Measurements from ENCODE around the gene ADAM15. TPM values are rescaled to one million over a fixed set of nuclear protein-coding genes. Genes with fewer than 3 reads are reported as not detected.

Gene ADAM15
- total RNA-seq, 4 donors from 2014 or later = 51.3 to 75.5 (median 65.6) TPM

DNA sequence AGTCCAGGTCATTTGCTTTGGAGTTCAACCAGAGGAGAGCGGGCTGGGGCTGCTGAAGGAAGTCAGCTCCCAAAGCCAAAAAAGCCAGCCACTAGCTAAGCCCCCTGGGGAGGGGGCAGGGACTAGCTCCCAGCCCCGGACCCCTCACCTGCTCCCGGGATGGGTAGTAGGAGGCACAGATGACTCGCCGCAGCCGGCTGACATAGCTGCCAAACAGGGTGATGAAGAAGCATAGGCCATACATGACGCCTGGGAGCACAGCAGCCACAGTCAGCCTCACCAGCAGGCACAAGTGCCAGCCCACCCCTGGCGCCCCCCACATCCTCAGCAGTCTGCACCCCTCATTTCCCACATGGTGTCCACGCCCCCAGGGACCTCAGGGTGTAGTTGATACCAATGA is 25.0 kb upstream of the ADAM15 start:
- Histone ChIP-seq H3K9me3 (no peaks in the 10 kb centered on the region), H3K36me3 (no peaks in the 10 kb centered on the region), H3K4me3 (replicated peaks in 1 of 3) (no peak overlapping the region), H3K27ac (no peak overlapping the region), H3K27me3 (no peaks in the 10 kb centered on the region), H3K4me1 (peaks cover 6% of the 10 kb centered on the region in 2 donors)
- intact Hi-C loops (cut with DNase I) = no loop called here
- DNase-seq = no peak
- no peak for TF ChIP-seq POLR2A (IDR thresholded peaks at IDR 0.05)
- TF ChIP-seq, protein P1, sequence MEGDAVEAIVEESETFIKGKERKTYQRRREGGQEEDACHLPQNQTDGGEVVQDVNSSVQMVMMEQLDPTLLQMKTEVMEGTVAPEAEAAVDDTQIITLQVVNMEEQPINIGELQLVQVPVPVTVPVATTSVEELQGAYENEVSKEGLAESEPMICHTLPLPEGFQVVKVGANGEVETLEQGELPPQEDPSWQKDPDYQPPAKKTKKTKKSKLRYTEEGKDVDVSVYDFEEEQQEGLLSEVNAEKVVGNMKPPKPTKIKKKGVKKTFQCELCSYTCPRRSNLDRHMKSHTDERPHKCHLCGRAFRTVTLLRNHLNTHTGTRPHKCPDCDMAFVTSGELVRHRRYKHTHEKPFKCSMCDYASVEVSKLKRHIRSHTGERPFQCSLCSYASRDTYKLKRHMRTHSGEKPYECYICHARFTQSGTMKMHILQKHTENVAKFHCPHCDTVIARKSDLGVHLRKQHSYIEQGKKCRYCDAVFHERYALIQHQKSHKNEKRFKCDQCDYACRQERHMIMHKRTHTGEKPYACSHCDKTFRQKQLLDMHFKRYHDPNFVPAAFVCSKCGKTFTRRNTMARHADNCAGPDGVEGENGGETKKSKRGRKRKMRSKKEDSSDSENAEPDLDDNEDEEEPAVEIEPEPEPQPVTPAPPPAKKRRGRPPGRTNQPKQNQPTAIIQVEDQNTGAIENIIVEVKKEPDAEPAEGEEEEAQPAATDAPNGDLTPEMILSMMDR (IDR thresholded peaks at IDR 0.05) = no peak
- 70 to 77% methylated on average over 7 to 9 of the region's 9 CpGs for WGBS, 2 donors

DNA sequence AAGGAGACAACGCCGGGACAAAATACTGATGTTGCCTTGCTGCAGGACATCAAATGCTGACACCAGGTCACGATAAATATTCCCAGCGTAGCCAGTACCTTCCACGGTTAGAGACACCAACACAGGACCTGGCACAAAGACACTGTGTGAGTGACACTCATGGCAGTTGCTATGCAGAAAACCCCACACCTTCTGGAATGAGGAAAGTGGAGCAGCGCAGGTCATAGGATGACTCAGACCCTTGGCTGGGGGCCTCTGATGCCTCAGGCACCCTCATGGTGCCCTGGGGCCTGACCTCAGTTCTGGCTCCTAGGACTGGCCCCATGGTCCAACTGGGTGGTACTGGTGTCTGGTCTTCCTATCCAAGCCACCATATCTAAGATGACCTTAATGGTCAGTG is 24.5 kb upstream of the ADAM15 start:
- intact Hi-C loops (cut with DNase I) = no loop called here
- Histone ChIP-seq H3K4me3 (replicated peaks in 1 of 3) (no peak overlapping the region), H3K4me1 (peaks cover 6% of the 10 kb centered on the region in 2 donors), H3K9me3 (no peaks in the 10 kb centered on the region), H3K27me3 (no peaks in the 10 kb centered on the region), H3K27ac (no peak overlapping the region), H3K36me3 (no peaks in the 10 kb centered on the region)
- TF ChIP-seq, protein P1 (IDR thresholded peaks at IDR 0.05) = no peak
- no peak for TF ChIP-seq POLR2A (IDR thresholded peaks at IDR 0.05)
- DNase-seq = no peak
- WGBS, 2 donors = 90 to 93% methylated on average over 6 of the region's 6 CpGs

DNA sequence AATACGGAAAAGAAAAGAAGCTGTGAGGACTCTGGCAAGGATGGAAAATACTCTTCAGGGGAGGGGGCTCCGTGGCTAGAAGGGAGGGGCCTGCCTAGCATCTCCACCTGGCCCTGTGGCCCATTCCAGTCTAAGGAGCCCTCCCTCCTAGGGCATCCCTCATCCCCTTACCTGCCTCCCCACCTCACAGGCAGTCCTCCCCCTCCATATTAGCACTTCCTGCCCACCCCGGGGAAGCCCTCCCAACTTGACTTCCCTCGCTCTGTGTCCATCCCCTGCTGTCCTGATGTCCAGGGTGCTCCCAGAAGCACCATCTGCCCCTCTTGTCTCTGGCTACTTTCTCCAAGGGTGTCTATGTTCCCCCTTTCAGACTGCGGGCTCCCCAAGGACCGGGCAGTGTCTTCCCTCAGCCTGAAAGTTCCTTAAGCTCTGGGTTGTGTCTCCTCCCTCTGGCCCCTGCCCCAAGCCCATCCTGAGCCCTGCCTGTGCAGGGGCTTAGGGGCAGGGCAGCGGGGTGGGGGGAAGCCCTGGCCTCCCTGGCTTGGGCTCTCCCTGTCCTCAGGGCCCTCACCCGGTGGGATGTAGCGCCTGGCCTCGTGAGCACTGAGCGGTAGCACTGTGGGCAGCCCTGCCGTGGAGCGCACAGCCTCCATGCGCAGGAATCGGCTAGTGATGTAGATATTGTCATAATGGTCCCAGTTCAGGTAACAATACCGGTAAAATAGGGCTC is 21.4 kb upstream of the ADAM15 start:
- DNase-seq = no peak
- 76 to 86% methylated on average over 6 to 14 of the region's 16 CpGs for WGBS, 2 donors
- Histone ChIP-seq H3K27me3 (no peaks in the 10 kb centered on the region), H3K36me3 (no peaks in the 10 kb centered on the region), H3K4me3 (replicated peaks in 1 of 3) (no peak overlapping the region), H3K27ac (no peak overlapping the region), H3K4me1 (no peaks in the 10 kb centered on the region), H3K9me3 (no peaks in the 10 kb centered on the region)
- intact Hi-C loops (cut with DNase I) = no loop called here
- no peak for TF ChIP-seq POLR2A (IDR thresholded peaks at IDR 0.05)
- TF ChIP-seq, protein P1 (IDR thresholded peaks at IDR 0.05) = no peak

DNA sequence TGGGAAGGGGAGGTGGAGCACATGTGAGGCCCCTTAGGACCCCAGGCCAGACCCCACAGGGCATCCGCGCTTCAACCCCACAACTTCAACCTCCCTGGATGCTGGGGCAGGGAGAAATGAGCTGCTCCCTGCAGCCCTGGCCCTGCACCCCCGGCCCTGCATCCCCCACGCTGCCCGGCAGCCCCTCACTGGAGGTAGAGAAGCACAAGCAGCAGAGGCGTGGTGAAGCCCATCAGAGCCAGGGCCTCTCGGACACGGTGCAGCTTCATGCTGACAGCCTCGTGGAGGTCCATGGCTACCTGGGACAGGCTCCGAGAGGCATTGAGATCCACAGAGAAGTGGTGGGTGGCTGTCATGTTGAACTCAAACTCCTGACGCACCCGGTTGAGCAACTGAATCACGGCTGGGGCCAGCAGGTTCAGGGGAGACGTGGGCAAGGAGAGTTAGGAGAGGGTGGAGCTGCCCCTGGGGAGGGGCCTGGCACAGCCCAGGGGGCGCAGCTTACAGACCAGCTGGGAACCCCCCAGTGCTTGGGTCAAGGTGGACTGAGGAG is 20.8 kb upstream of the ADAM15 start:
- Histone ChIP-seq H3K4me1 (no peaks in the 10 kb centered on the region), H3K4me3 (replicated peaks in 1 of 3) (no peak overlapping the region), H3K27ac (no peak overlapping the region), H3K27me3 (no peaks in the 10 kb centered on the region), H3K9me3 (no peaks in the 10 kb centered on the region), H3K36me3 (no peaks in the 10 kb centered on the region)
- DNase-seq = no peak
- intact Hi-C loops (cut with DNase I) = no loop called here
- TF ChIP-seq, protein P1 (IDR thresholded peaks at IDR 0.05) = no peak
- no peak for TF ChIP-seq POLR2A (IDR thresholded peaks at IDR 0.05)
- WGBS, 2 donors = 83 to 94% methylated on average over 2 to 10 of the region's 15 CpGs

DNA sequence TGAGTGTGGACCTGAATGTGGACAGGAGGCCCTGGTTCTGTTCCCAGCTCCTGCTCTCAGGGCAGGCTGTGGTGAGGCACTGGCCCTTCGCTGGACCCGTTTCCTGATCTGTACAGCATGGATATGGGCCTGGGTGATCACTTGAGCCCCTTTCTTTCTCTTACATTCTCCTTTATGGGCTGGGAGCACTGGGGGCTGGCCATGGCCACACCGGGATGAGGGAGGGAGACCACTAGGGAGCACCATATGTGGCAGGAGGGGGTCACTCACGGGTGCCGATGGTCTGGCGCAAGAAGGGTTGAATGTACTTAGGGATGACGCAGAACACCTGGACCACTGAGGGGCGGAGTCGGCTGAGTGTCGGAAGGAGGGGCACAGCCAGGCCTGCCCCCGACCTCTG is 20.2 kb upstream of the ADAM15 start:
- Histone ChIP-seq H3K9me3 (no peaks in the 10 kb centered on the region), H3K36me3 (no peaks in the 10 kb centered on the region), H3K27me3 (no peaks in the 10 kb centered on the region), H3K4me3 (replicated peaks in 1 of 3) (no peak overlapping the region), H3K4me1 (no peaks in the 10 kb centered on the region), H3K27ac (no peak overlapping the region)
- DNase-seq = no peak
- intact Hi-C loops (cut with DNase I) = no loop called here
- 86 to 93% methylated on average over 11 of the region's 11 CpGs for WGBS, 2 donors
- no peak for TF ChIP-seq POLR2A (IDR thresholded peaks at IDR 0.05)
- TF ChIP-seq, protein P1 (IDR thresholded peaks at IDR 0.05) = no peak
